ENCODE measurements around the gene GRIN2D. TPM values are rescaled to one million over a fixed set of nuclear protein-coding genes. Genes with fewer than 3 reads are reported as not detected.
A peak's percentile ranks its signal among the peaks of the same experiment; 100 is the strongest.

GRIN2D gene
- total RNA-seq, 2 experiments from 2014 or later = 0.13 to 0.18 TPM

DNA sequence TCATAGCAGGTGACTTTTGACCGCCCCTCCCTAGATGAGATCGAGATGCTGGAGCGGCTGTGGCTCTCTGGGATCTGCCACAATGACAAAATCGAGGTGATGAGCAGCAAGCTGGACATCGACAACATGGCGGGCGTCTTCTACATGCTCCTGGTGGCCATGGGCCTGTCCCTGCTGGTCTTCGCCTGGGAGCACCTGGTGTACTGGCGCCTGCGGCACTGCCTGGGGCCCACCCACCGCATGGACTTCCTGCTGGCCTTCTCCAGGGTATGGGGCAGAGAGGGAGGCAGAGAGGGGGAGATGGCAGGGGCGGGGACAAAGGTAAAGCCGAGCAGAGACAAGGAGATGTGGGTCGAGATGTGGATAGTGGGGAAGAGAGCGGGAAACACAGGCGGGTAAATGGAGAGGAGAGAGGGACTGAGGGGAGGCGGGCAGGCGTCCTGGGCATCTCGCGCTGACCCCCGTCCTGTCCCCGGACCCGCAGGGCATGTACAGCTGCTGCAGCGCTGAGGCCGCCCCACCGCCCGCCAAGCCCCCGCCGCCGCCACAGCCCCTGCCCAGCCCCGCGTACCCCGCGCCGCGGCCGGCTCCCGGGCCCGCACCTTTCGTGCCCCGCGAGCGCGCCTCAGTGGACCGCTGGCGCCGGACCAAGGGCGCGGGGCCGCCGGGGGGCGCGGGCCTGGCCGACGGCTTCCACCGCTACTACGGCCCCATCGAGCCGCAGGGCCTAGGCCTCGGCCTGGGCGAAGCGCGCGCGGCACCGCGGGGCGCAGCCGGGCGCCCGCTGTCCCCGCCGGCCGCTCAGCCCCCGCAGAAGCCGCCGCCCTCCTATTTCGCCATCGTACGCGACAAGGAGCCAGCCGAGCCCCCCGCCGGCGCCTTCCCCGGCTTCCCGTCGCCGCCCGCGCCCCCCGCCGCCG is 48.9 kb downstream of the GRIN2D start:
- peaks cover 21% of the 10 kb centered on the region for H3K4me1 Mint-ChIP-seq (ENCODE audit: low read depth)
- H3K36me3 Mint-ChIP-seq (ENCODE audit: low read depth) = peaks cover 10% of the 10 kb centered on the region
- DNase-seq = no peak
- peaks cover 21% of the 10 kb centered on the region for H3K27me3 Mint-ChIP-seq
- ATAC-seq = no peak
- H3K4me3 Mint-ChIP-seq = peak overlapping the region; percentile 2
- POLR2A ChIA-PET = no interaction called here
- TF ChIP-seq, protein P1, sequence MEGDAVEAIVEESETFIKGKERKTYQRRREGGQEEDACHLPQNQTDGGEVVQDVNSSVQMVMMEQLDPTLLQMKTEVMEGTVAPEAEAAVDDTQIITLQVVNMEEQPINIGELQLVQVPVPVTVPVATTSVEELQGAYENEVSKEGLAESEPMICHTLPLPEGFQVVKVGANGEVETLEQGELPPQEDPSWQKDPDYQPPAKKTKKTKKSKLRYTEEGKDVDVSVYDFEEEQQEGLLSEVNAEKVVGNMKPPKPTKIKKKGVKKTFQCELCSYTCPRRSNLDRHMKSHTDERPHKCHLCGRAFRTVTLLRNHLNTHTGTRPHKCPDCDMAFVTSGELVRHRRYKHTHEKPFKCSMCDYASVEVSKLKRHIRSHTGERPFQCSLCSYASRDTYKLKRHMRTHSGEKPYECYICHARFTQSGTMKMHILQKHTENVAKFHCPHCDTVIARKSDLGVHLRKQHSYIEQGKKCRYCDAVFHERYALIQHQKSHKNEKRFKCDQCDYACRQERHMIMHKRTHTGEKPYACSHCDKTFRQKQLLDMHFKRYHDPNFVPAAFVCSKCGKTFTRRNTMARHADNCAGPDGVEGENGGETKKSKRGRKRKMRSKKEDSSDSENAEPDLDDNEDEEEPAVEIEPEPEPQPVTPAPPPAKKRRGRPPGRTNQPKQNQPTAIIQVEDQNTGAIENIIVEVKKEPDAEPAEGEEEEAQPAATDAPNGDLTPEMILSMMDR (IDR thresholded peaks at IDR 0.05) = no peak
- CTCF ChIA-PET = interaction anchor here (1.0 to 1.8 kb wide), 2 partner anchors 47 to 51 kb away, joined by 4 to 5 read pairs; partner anchors contain the start of gene KDELR1
- no peaks in the 10 kb centered on the region for H3K9me3 Mint-ChIP-seq
- no peak overlapping the region for H3K27ac Mint-ChIP-seq
- intact Hi-C loops (cut with micrococcal nuclease) = no loop called here

DNA sequence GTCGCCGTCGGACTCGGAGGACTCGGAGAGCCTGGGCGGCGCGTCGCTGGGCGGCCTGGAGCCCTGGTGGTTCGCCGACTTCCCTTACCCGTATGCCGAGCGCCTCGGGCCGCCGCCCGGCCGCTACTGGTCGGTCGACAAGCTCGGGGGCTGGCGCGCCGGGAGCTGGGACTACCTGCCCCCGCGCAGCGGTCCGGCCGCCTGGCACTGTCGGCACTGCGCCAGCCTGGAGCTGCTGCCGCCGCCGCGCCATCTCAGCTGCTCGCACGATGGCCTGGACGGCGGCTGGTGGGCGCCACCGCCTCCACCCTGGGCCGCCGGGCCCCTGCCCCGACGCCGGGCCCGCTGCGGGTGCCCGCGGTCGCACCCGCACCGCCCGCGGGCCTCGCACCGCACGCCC is 49.8 kb downstream of the GRIN2D start:
- no peak overlapping the region for H3K27ac Mint-ChIP-seq

More for the DNA sequence above, 49.8 kb downstream of the GRIN2D start:
- ChIA-PET CTCF (interaction anchor here (0.6 to 1.2 kb wide), 3 partner anchors 46 to 141 kb away, joined by 3 to 4 read pairs (median 3); partner anchors contain the start of gene KDELR1), POLR2A (interaction anchor here (1.0 kb wide), 1 partner anchor 15 kb away, joined by 3 read pairs; no protein-coding TSS in a partner anchor)
- ATAC-seq = no peak
- Mint-ChIP-seq H3K4me1 (ENCODE audit: low read depth) (peaks cover 27% of the 10 kb centered on the region), H3K27me3 (peaks cover 19% of the 10 kb centered on the region), H3K36me3 (ENCODE audit: low read depth) (peaks cover 18% of the 10 kb centered on the region), H3K9me3 (no peaks in the 10 kb centered on the region), H3K4me3 (no peak overlapping the region)
- TF ChIP-seq, protein P1 (IDR thresholded peaks at IDR 0.05) = no peak
- DNase-seq = peak; percentile 6
- intact Hi-C loops (cut with micrococcal nuclease) = no loop called here

Other genes starting within 250 kb of the GRIN2D start
- 100 to 1,000 TPM; 181 to 188 TPM for gene LIG1, start 223.3 kb upstream of the GRIN2D start, total RNA-seq
- 1 to 10 TPM; 8.4 to 9.5 TPM for gene ZSWIM9, start 223.0 kb upstream of the GRIN2D start, total RNA-seq
- 100 to 1,000 TPM; 109 TPM for gene CARD8, start 137.8 kb upstream of the GRIN2D start, total RNA-seq
- gene ZNF114, start 123.6 kb upstream of the GRIN2D start, total RNA-seq = under 1 TPM; 0.36 TPM
- 100 to 1,000 TPM; 189 to 191 TPM for gene EMP3, start 68.1 kb upstream of the GRIN2D start, total RNA-seq
- 10 to 100 TPM; 19.4 to 21.7 TPM for gene TMEM143, start 29.7 kb upstream of the GRIN2D start, total RNA-seq
- gene SYNGR4, start 29.3 kb upstream of the GRIN2D start, total RNA-seq = under 1 TPM in 1 of 2 experiments, not detected in 1; 0.38 TPM
- gene KDELR1, start 2.1 kb upstream of the GRIN2D start, total RNA-seq = 10 to 100 TPM; 66.3 to 66.7 TPM
- gene GRWD1, start 52.3 kb downstream of the GRIN2D start, total RNA-seq = 10 to 100 TPM; 49.4 to 50.1 TPM
- 1 to 10 TPM; 1.3 to 1.5 TPM for gene KCNJ14, start 61.9 kb downstream of the GRIN2D start, total RNA-seq
- 10 to 100 TPM; 23.8 to 24.5 TPM for gene CYTH2, start 75.7 kb downstream of the GRIN2D start, total RNA-seq
- 1 to 10 TPM; 3.4 to 4.0 TPM for gene LMTK3, start 118.2 kb downstream of the GRIN2D start, total RNA-seq
- gene SULT2B1, start 158.5 kb downstream of the GRIN2D start, total RNA-seq = not detected
- not detected for gene SPACA4, start 213.1 kb downstream of the GRIN2D start, total RNA-seq
- 1 to 10 TPM; 3.8 to 4.7 TPM for gene FAM83E, start 221.4 kb downstream of the GRIN2D start, total RNA-seq
- gene RPL18, start 225.5 kb downstream of the GRIN2D start, total RNA-seq = 1,000 to 10,000 TPM; 2,304 to 2,324 TPM
- 10 to 100 TPM; 22.3 to 22.9 TPM for gene SPHK2, start 225.8 kb downstream of the GRIN2D start, total RNA-seq
- gene DBP, start 243.7 kb downstream of the GRIN2D start, total RNA-seq = 10 to 100 TPM; 10.8 to 13.1 TPM

Measured in activated CD8-positive, alpha-beta T cell treated with anti-CD3 and anti-CD28 coated beads for 36 hours (primary cell).